ENCODE measurements around the gene DMC1. TPM values are rescaled to one million over a fixed set of nuclear protein-coding genes. Genes with fewer than 3 reads are reported as not detected.
A peak's percentile ranks its signal among the peaks of the same experiment; 100 is the strongest.

The DMC1 gene
- total RNA-seq, 1 donor from 2014 or later: 22.8 TPM

- no peak for DNase-seq (ENCODE audit: low spot score)
- H3K27me3 ChIP-seq: no peaks in the 10 kb centered on the region
- H3K79me2 ChIP-seq (ENCODE audit: low read depth): no peaks in the 10 kb centered on the region
- peaks cover 91% of the 10 kb centered on the region for H3F3A ChIP-seq (ENCODE audit: low read depth)
- Mint-ChIP-seq H3K27me3 (ENCODE audit: insufficient read depth, low read depth) (peaks cover 3% of the 10 kb centered on the region), H3K4me3 (no peak overlapping the region), H3K27ac (no peak overlapping the region), H3K4me1 (peaks cover 4% of the 10 kb centered on the region), H3K9me3 (no peaks in the 10 kb centered on the region), H3K36me3 (peaks cover 52% of the 10 kb centered on the region)
- no peak overlapping the region for H3K4me2 ChIP-seq
- peak overlapping the region; percentile 67 for H3K27ac ChIP-seq
- H4K20me1 ChIP-seq (ENCODE audit: low read depth): peaks cover 28% of the 10 kb centered on the region
- no peak overlapping the region for H3K9ac ChIP-seq
- peaks cover 18% of the 10 kb centered on the region for H3K36me3 ChIP-seq
- H3K4me3 ChIP-seq: no peak overlapping the region
- no peaks in the 10 kb centered on the region for H3K4me1 ChIP-seq
- no peak for TF ChIP-seq EZH2 (IDR thresholded peaks at IDR 0.05)
- no peak for TF ChIP-seq EZH2phosphoT487 (IDR thresholded peaks at IDR 0.05)
- TF ChIP-seq CTCF (IDR thresholded peaks at IDR 0.05): no peak
- no peaks in the 10 kb centered on the region for H3K9me3 ChIP-seq (ENCODE audit: low read depth)
- no peak overlapping the region for H2AFZ ChIP-seq (replicated peaks)
Observed at GRCh38 chr22:38481871-38482332, 88.1 kb downstream of the DMC1 start.

- Mint-ChIP-seq H3K27ac (no peak overlapping the region), H3K4me3 (no peak overlapping the region), H3K27me3 (ENCODE audit: insufficient read depth, low read depth) (peaks cover 4% of the 10 kb centered on the region), H3K9me3 (no peaks in the 10 kb centered on the region), H3K4me1 (peaks cover 4% of the 10 kb centered on the region), H3K36me3 (peaks cover 47% of the 10 kb centered on the region)
- Histone ChIP-seq H3K4me1 (no peaks in the 10 kb centered on the region), H4K20me1 (ENCODE audit: low read depth) (peaks cover 23% of the 10 kb centered on the region), H3F3A (ENCODE audit: low read depth) (peaks cover 86% of the 10 kb centered on the region), H3K4me3 (no peak overlapping the region), H3K27me3 (no peaks in the 10 kb centered on the region), H3K4me2 (no peak overlapping the region), H3K9ac (no peak overlapping the region), H3K9me3 (ENCODE audit: low read depth) (no peaks in the 10 kb centered on the region), H3K27ac (peak overlapping the region; percentile 67), H2AFZ (replicated peaks) (no peak overlapping the region), H3K79me2 (ENCODE audit: low read depth) (no peaks in the 10 kb centered on the region), H3K36me3 (peaks cover 18% of the 10 kb centered on the region)
- no peak for DNase-seq (ENCODE audit: low spot score)
- TF ChIP-seq EZH2 (IDR thresholded peaks at IDR 0.05): no peak
- no peak for TF ChIP-seq CTCF (IDR thresholded peaks at IDR 0.05)
- no peak for TF ChIP-seq EZH2phosphoT487 (IDR thresholded peaks at IDR 0.05)
Observed at GRCh38 chr22:38481162-38481870, 88.7 kb downstream of the DMC1 start.

GRCh38 chr22:38479096-38479837 lies 90.7 kb downstream of the DMC1 start:
- H3K9me3 ChIP-seq (ENCODE audit: low read depth): no peaks in the 10 kb centered on the region
- Mint-ChIP-seq H3K9me3 (no peaks in the 10 kb centered on the region), H3K4me3 (no peak overlapping the region), H3K4me1 (peaks cover 4% of the 10 kb centered on the region), H3K36me3 (peaks cover 34% of the 10 kb centered on the region), H3K27ac (no peak overlapping the region), H3K27me3 (ENCODE audit: insufficient read depth, low read depth) (peaks cover 5% of the 10 kb centered on the region)
- peaks cover 16% of the 10 kb centered on the region for H4K20me1 ChIP-seq (ENCODE audit: low read depth)
- H3F3A ChIP-seq (ENCODE audit: low read depth): peaks cover 65% of the 10 kb centered on the region
- H3K4me3 ChIP-seq: no peak overlapping the region
- no peak for TF ChIP-seq CTCF (IDR thresholded peaks at IDR 0.05)
- no peak for TF ChIP-seq EZH2 (IDR thresholded peaks at IDR 0.05)
- no peak for TF ChIP-seq EZH2phosphoT487 (IDR thresholded peaks at IDR 0.05)
- H2AFZ ChIP-seq (replicated peaks): no peak overlapping the region
- H3K79me2 ChIP-seq (ENCODE audit: low read depth): no peaks in the 10 kb centered on the region
- peaks cover 8% of the 10 kb centered on the region for H3K36me3 ChIP-seq
- H3K4me1 ChIP-seq: no peaks in the 10 kb centered on the region
- no peak for DNase-seq (ENCODE audit: low spot score)
- H3K27me3 ChIP-seq: no peaks in the 10 kb centered on the region
- no peak overlapping the region for H3K4me2 ChIP-seq
- peak overlapping the region; percentile 73 for H3K27ac ChIP-seq
- H3K9ac ChIP-seq: no peak overlapping the region

Data from neural progenitor cell (in vitro differentiated cells).